GM10266 (cell line): Measurements from ENCODE around the gene SMIM1.
"Not testable (repeated sequence)": the region's sequence is repeated elsewhere in the genome, so short reads cannot be mapped to it uniquely, and the experiment has no call there.

ENCODE experiments used
- DNase-seq: peaks from one replicate; pipeline ENCODE4 v3.0.0; 2012; ENCODE audit errors: extremely low spot score
- CTCF ChIP-seq: IDR thresholded peaks from 2 replicates; pipeline ENCODE4 v1.5.1; 2012; ENCODE audit warnings: mild to moderate bottlenecking, low read depth; ENCODE audit not compliant: control insufficient read depth, insufficient read depth; ENCODE audit errors: missing control alignments

SMIM1 gene

DNA sequence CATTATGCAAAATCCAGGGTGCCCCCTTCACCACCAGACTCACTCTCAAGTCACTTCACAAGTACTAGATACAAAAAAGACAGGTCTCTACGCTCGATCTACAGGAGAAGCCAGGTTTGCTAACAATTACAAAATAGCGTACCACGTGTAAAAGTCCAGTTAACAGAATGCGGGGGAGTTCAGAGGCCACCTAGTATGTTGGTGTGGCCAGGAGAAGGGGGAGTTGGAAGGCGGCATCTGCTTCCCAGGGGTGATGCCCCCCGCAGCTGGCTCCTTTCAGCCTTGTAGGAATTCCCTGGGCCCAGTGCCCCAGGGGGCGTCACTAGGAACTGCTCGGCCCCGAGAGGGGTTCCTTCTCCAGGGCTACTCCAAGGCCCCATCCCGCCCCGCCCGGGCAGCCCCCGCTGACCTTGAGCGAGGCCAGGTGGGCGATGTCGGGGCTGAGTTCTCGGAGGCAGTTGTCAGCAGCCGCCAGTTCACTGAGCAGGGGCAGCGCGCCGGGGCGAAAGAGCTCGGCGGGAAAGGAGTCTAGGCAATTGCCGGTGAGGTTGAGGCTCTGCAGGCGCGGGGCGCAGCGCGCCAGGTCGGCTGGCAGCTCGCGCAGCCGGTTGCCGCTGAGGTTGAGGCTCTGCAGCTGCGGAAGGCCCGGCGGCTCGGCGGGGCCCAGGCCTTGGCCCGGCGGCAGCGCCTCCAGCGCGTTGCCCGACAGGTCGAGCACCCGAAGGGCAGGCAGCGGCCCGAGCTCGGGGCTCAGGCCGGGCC, 23.1 kb downstream of the SMIM1 start:
- no peak for DNase-seq
- TF ChIP-seq CTCF, result no peak

DNA sequence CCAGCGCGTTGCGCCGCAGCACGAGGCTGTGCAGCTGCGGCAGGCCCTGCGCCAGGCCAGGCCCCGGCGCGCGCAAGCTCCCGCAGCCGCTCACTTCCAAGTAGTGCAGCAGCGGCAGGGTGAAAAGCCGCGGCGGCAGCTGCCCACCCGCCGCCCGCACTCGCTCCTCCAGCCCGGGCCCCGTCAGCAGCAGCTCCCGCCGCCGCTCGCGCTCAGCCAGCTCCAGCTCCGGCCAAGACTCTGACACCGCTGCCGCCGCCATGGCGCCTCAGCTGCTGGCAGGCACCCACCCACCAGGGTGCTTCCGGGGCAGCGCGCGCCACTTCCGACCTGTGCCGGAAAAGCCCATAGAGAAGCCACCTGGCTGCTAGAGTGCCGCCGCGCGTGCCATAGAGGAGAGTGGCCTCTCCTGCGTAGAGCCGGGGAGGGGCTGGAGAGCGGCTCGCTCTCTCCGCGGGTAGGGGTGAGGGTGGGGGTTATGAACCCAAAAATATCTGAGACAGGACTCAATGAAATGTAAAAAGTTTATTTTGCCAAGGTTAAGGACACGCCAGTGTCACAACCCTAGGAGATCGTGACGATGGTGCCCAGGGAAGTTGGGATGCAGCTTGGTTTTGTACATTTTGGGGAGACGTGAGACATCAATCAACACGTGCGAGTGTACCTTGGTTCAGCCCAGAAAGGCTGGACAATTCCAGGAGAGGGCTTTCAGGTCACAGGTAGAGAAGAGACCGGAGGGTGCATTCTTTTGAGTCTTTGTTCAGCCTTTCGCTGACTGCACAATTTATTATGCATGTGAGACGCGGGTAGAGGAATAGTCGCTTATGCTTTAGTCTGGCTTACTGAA, 23.9 kb downstream of the SMIM1 start, which contains the start of gene LRRC47:
TSS of gene LRRC47 (minus strand) at position 284 of the 847 bp plus-strand sequence. CDS start at position 262, 22 bp downstream.
- peak; percentile 98 for DNase-seq
- TF ChIP-seq CTCF, result no peak

- no peak for TF ChIP-seq CTCF
- no peak for DNase-seq
Measured at GRCh38 chr1:3799976-3800685, 27.6 kb downstream of the SMIM1 start.

DNA sequence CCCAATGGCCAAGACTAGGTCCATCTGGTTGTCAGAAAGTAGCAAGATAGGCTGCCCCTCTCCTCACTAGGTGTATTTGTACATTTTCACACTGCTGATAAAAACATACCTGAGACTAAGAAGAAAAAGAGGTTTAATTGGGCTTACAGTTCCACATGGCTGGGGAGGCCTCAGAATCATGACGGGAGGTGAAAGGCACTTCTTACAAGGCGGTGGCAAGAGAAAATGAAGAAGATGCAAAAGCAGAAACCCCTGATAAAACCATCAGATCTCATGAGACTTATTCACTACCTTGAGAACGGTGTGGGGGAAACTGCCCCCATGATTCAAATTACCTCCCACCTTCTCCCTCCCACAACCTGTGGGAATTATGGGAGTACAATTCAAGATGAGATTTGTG, 28.2 kb downstream of the SMIM1 start:
- not testable (repeated sequence) for DNase-seq

DNA sequence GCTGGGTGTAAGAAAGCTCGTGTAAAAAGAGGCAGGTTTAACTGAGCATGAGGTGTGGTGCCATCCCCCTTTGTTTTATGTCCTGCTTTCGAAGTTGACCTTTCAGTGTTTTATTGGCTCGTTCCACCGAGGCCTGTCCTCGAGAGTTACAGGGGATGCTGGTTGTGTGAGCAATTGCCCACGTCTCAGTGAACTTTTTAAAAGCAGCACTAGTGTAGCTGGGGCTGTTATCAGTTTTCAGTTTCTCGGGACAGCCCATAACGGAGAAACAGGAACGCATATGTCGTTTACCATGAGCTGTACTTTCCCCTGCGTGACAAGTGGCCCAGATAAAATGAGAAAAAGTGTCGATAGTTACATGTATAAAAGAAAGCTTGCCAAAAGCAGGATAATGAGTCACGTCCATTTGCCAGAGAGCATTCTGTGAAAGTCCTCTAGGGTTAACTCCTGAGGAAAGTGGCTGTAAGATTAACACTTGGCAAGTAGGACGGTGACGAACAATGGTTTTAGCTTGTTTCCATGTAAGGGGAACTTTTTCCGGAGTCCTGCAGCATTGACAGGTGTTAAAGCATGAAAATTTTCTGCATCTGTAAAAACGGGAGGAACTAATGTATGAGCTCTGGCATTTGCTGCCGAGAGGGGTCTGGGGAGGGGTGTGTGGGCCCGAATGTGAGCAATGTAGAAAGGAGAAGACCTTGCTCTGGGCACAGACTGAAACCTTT, 31.5 kb downstream of the SMIM1 start:
- no peak for TF ChIP-seq CTCF
- no peak for DNase-seq

GRCh38 chr1:3804627-3804944, 32.0 kb downstream of the SMIM1 start:
- not testable (repeated sequence) for DNase-seq

GRCh38 chr1:3805038-3805437, 32.5 kb downstream of the SMIM1 start:
- no peak for DNase-seq
- TF ChIP-seq CTCF, result no peak
